Gastroesophageal sphincter (tissue), 3 donors: Measurements from ENCODE around the gene CFAP69.

Source experiments
- CTCF ChIP-seq, 4 experiments: fragments of 200-600 bp in 2 of 4; fragments of 450-650 bp in 2 of 4; sonication (generic) in 1 of 4; IDR thresholded peaks; one replicate each; pipeline ENCODE4 v1.5.1; 2017 to 2019; ENCODE audit warnings: antibody characterized with exemption in 4 of 4, mild to moderate bottlenecking in 2 of 4, moderate library complexity in 2 of 4
- EP300 ChIP-seq: sonication (generic); formaldehyde crosslinking; IDR thresholded peaks from one replicate; pipeline ENCODE4 v1.6.1; 2017; ENCODE audit warnings: antibody characterized with exemption, mild to moderate bottlenecking
- POLR2A ChIP-seq, 2 donors: fragments of 450-650 bp; IDR thresholded peaks; one replicate each; pipeline ENCODE4 v1.6.1; 2017; ENCODE audit warnings: antibody characterized with exemption in 2 of 2, mild to moderate bottlenecking in 2 of 2, moderate library complexity in 1 of 2
- POLR2AphosphoS5 ChIP-seq: sonication (generic); formaldehyde crosslinking; IDR thresholded peaks from one replicate; pipeline ENCODE4 v1.6.1; 2017; ENCODE audit warnings: antibody characterized with exemption

GRCh38 chr7:90267263-90267858, 22.4 kb downstream of the CFAP69 start:
- TF ChIP-seq POLR2A (IDR thresholded peaks at IDR 0.05) (no peak), CTCF (IDR thresholded peaks at IDR 0.05) (no peak), EP300 (no peak), POLR2AphosphoS5 (no peak)
